HG02870 (cell line): ENCODE results near the gene ANKRD17.
A peak's percentile ranks its signal among the peaks of the same experiment; 100 is the strongest.
"Not testable (repeated sequence)": the region's sequence is repeated elsewhere in the genome, so short reads cannot be mapped to it uniquely, and the experiment has no call there.

Source experiments
- ATAC-seq: cut with Tn5 transposase; IDR thresholded peaks from one replicate; pipeline ENCODE4 v1.9.1; 2021; ENCODE audit warnings: mild to moderate bottlenecking, moderate library complexity; ENCODE audit not compliant: unreplicated experiment

ANKRD17 gene

GRCh38 chr4:73247100-73247499 lies 11.5 kb downstream of the ANKRD17 start:
- ATAC-seq: no peak

GRCh38 chr4:73245955-73246354 lies 12.6 kb downstream of the ANKRD17 start:
- ATAC-seq: no peak

GRCh38 chr4:73244945-73245601 lies 13.5 kb downstream of the ANKRD17 start:
- no peak for ATAC-seq

- ATAC-seq: no peak
Observed at GRCh38 chr4:73237044-73237443, 21.6 kb downstream of the ANKRD17 start.

DNA sequence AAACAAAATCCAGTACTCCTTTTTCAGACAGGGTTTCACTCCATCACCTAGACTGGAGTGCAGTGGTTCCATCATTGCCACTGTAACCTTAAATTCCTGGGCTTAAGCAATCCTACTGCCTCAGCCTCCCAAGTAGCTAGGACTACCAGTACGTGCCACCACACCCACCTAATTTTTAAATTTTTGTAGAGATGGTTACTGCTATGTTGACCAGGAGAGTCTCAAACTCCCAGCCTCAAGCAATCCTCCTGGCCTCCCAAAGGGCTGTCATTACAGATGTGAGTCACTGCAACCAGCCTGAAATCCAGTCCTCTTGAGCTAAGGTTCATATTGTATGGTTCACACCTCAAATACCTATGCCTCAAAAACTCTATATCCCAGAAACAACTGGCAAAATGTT lies 22.4 kb downstream of the ANKRD17 start:
- no peak for ATAC-seq

GRCh38 chr4:73234712-73235111 lies 23.9 kb downstream of the ANKRD17 start:
- no peak for ATAC-seq

DNA sequence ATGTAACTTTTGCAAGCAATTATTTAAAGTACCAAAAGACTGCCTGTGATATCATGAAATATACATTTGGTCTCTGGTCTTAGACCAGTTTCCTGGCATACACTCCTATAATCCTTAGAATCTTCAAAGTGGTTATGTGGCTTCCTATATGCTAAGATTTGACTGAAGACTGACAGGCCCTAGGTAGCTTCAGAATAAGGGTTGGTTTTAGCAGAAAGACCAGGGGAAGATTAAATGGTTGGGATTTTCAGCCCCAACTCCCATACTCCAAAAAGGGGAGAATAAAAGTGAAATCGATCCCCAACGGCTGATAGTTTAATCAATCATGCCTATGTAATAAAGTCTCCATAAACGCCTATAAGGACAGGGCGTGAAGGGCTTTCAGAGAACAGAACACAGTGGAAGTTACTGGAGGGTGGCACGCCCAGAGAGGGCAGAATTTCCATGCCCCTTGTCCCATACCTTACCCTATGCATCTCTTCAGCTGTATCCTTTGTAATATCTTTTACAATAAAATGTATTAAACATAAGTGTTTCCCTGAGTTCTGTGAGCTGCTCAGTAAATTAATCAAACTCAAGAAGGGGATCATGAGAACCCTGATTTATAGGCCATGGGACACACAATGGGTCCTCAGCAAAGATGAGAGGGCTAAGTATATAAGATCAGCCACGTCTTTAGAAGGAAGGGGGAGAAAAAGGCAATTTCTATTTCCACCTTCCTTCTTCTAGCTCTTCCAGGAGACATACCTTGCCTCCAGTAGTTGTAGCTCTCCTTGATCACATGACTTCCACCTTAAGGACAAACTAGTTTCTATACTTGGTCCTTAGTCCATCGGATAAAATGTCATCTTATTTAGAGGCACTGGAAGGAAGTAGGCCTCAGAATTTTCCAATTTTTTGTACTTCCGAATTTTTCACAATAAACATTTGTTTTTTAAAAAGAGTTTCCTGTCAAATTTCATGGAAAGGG lies 26.8 kb downstream of the ANKRD17 start:
- ATAC-seq: no peak

DNA sequence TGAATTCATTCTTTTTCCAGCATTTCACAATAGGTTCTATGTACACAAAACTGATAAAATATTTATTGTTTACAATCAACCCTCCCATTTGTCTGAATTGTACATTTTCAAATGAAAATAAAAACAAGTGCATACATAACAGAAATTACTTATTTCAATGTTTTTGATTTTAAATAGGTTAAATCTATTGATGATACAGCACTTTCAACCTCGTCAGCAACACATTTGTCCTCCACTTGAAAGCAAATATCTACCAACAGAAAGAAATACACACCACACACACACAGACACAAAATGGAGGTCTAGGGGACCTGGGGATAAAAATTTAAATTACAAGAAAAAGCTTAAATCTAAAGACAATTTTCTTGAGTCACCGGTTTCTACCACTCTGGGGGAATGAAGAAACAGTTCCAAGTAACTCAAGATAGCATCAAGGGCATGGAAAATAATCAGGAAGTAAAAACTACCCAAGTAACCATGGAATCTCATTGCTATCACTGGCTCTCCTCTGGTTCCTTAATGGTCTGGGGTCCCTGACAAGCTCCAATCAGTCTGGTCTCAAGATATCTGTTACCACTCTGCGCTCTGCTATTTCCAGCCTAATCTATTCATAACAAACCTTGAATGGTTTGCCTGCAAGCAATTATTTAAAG lies 27.6 kb downstream of the ANKRD17 start:
- no peak for ATAC-seq

GRCh38 chr4:73228800-73229199 lies 29.8 kb downstream of the ANKRD17 start:
- ATAC-seq: not testable (repeated sequence)

GRCh38 chr4:73224886-73225285 lies 33.7 kb downstream of the ANKRD17 start:
- ATAC-seq: no peak

GRCh38 chr4:73223258-73223650 lies 35.3 kb downstream of the ANKRD17 start:
- no peak for ATAC-seq

DNA sequence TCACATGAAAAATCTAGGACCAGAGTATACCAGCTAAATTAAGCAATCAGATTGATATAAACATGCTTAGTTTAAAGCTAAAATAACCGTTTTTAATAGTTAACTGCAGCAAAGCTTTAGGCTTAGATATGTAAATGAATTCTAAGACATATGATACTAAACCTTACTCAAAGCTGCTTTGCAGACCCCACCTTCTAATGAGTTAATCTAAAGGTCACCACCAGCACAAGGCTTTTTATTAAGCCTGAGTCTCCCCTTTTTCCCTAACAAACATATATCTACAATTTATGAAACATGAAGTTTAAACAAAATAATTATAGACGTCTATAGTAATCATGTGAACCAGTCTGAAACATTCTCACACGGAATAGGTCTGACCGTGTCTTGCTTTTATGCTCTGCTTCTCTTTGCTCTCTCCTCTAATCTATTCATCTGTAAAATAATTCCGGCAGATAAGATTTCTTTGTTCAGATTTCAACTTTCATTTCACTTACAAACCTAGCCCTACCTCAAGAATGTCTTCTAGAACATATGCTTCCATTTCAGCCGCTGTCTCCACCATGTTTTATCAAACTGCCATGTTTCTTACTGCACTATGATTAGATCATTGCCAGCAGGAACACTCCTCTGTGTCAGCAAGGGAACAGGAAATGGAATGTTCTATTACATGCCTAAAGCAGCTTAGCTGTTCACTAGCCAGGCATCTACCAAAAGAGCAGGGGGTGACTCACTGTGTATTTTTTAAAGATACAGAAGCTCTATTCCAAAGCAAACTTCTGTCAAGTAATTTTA lies 35.9 kb downstream of the ANKRD17 start:
- peak; percentile 92 for ATAC-seq

- no peak for ATAC-seq
Observed at GRCh38 chr4:73221734-73222133, 36.9 kb downstream of the ANKRD17 start.

- ATAC-seq: no peak
Observed at GRCh38 chr4:73220815-73221214, 37.8 kb downstream of the ANKRD17 start.

DNA sequence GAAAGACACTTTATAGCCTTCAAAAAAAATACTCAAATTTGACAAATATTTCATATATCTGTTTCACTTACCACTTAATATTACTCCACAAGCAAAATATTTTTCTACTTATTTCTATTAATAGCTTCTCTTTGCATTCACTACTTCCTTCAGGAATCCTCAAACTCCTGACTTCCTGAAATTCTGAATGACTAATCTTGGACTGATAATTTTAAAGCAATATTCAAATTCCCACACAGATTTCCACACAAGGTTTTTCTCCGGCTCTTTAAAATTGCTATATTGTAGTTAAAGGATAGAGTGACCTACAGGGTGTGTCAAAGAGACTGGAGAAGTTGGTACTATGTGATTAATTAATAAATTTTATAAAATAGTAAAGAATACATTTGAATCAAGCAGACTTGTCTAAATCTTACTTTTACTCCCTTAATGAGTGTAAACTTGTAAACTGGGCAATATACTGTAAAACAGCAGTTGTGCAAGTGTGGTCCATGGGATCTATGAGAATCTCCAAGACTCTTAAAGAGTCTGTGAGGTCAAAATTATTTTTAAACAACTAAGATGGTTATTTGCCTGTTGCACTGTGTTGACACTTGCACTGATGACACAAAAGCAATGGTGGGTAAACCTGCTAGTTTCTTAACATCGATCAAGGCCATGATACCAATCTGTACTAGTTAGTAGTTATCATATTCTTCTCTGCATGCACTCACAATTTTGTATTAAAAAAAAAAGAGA lies 44.5 kb downstream of the ANKRD17 start:
- ATAC-seq: no peak

DNA sequence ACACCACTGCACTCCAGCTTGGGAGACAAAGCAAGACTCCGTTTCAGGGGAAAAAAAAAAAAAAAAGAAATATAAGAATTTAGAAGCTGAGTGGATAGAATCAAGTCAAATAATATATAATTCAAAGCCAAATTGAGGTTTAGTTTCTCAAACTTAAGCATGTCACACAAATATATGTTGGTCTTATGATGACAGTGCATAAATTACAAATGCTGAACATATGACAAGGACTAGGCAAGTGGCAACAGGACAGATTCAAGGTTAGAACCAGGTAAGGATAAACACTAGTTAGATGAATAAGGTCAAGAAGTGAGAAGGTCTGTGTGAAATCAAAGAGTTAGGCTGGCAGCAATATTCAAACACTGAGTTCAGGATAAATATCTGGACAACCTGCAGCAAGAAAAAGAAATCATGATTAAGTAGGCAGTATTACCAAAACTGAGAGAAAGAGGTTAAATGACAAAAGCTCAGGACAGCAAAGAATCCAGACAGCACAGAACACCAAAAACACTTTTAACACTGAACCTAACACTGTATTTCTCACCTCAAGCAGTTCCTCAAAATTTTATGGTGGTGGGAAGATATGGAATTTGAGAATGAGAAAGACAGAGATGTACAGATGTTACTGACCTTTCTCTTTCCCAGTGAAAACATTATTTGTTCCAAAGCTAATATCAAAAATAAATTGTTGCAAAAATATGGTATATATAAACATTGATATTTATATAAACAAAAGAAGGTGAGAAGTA lies 45.4 kb downstream of the ANKRD17 start:
- no peak for ATAC-seq

DNA sequence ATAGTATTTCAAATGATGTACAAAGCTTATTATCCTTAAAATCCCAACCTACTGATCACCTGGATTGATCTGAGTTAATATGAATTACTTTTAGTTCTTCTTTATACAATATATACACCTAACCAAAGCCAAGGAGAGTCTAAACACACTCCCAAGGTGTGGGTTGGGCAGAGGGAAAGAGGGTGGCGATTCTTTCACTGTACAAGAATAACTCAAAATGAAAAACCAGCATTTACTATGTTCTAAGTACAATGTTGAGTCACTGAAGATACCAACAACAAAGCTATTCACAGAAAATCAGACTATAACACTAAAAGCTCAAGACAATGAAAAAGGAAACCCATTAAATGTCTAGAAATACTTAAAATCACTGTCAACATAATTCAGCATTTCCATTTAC lies 46.6 kb downstream of the ANKRD17 start:
- ATAC-seq: no peak

DNA sequence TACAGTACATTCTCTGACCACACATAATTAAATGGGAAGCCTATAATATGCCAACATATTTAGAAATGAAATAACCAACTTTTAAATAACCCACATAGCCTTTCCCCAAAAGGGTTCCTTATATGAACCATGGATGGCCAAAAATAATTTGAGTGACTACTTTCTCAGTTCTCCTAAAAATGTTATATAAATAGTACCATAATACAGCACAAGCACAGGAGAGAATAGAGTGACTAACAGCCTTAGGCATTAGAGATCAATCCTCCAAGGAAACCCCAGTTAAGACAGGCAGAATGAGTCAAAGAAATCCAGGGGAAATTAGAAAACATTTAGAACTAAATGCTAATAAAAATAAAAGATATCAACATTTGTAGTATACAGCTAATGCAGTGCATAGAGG lies 50.2 kb downstream of the ANKRD17 start:
- ATAC-seq: no peak

DNA sequence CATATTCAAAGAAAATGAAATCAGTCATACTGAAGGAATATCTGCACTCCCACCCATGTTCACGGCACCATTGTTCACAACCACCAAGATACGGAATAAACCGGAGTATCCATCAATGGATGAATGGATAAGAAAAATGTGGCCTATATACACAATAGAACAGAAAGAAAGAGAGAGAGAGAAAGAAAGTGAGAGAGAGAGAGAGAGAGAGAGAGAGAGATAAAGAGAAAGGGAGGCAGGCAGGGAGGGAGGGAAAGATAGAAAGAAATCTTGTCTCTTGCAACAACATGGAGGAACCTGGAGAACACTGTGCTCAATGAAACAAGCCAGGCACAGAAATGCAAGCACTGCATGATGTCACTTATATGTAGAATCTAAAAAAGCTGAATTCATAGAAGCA lies 52.4 kb downstream of the ANKRD17 start:
- ATAC-seq: no peak
